ENCODE results near the gene ELF5. TPM values are rescaled to one million over a fixed set of nuclear protein-coding genes. Genes with fewer than 3 reads are reported as not detected.

Gene ELF5
- total RNA-seq, 1 donor = not detected

DNA sequence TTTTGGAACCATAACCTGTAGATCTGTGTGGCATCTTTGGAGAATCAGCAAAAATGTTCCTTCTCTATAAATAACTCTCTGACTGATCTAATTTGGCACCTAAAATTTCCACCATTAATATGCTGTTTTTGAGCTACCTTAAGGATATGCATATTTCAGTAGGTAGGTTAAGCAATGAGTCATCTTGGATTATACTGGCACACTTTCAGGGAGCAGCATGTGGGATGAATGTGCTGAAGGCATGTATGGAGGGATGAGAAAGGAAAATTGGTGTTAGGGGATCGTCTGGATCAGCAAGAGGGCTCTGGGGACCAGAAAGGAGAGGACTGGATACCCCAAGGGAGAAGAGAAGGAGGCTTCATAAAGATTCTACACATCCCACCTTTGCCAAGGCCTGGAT lies 44.6 kb upstream of the ELF5 start:
- TF ChIP-seq, protein P1, sequence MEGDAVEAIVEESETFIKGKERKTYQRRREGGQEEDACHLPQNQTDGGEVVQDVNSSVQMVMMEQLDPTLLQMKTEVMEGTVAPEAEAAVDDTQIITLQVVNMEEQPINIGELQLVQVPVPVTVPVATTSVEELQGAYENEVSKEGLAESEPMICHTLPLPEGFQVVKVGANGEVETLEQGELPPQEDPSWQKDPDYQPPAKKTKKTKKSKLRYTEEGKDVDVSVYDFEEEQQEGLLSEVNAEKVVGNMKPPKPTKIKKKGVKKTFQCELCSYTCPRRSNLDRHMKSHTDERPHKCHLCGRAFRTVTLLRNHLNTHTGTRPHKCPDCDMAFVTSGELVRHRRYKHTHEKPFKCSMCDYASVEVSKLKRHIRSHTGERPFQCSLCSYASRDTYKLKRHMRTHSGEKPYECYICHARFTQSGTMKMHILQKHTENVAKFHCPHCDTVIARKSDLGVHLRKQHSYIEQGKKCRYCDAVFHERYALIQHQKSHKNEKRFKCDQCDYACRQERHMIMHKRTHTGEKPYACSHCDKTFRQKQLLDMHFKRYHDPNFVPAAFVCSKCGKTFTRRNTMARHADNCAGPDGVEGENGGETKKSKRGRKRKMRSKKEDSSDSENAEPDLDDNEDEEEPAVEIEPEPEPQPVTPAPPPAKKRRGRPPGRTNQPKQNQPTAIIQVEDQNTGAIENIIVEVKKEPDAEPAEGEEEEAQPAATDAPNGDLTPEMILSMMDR (IDR thresholded peaks at IDR 0.05; ENCODE audit: extremely low read depth, low read depth, low read length) = no peak
- Histone ChIP-seq H3K4me2 (ENCODE audit: insufficient read depth, low read length) (no peak overlapping the region), H3K4me3 (ENCODE audit: insufficient read depth, low read length) (no peak overlapping the region), H3K79me2 (ENCODE audit: insufficient read depth, low read length) (no peaks in the 10 kb centered on the region), H4K20me1 (ENCODE audit: insufficient read depth, low read length) (no peaks in the 10 kb centered on the region), H3K4me1 (ENCODE audit: insufficient read depth, low read length) (no peaks in the 10 kb centered on the region), H3K36me3 (ENCODE audit: insufficient read depth, low read length) (no peaks in the 10 kb centered on the region), H3K9me3 (ENCODE audit: low read depth, low read length) (no peaks in the 10 kb centered on the region), H3K27ac (ENCODE audit: low read depth, low read length) (no peak overlapping the region), H3K27me3 (ENCODE audit: insufficient read depth, low read length) (peaks cover 50% of the 10 kb centered on the region), H2AFZ (ENCODE audit: low read length) (no peak overlapping the region)
- DNase-seq (ENCODE audit: insufficient read length, low spot score, missing footprints) = no peak

DNA sequence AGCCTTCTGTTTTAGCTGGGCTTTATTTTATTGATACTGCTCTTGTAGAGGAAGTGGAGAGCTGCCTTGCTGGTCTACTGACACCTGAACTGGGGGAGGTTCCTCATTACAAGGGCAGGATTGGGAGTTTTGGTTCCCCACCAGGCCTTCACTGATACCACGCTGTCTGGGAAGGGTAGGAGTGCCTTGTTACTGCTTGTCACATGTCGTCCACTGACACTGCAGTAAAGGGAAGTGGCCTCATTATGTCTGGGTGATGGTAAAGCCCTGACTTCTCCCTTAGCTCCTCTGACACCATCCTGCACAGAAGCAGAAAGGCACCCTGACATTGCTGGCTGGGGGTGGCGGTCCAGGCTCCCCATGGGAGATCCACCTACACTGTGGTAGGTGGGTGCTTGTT lies 38.7 kb upstream of the ELF5 start:
- Histone ChIP-seq H3K36me3 (ENCODE audit: insufficient read depth, low read length) (no peaks in the 10 kb centered on the region), H3K9me3 (ENCODE audit: low read depth, low read length) (no peaks in the 10 kb centered on the region), H4K20me1 (ENCODE audit: insufficient read depth, low read length) (no peaks in the 10 kb centered on the region), H3K27ac (ENCODE audit: low read depth, low read length) (no peak overlapping the region), H3K79me2 (ENCODE audit: insufficient read depth, low read length) (no peaks in the 10 kb centered on the region), H3K4me2 (ENCODE audit: insufficient read depth, low read length) (no peak overlapping the region), H3K27me3 (ENCODE audit: insufficient read depth, low read length) (peaks cover 49% of the 10 kb centered on the region), H2AFZ (ENCODE audit: low read length) (no peak overlapping the region), H3K4me1 (ENCODE audit: insufficient read depth, low read length) (no peaks in the 10 kb centered on the region), H3K4me3 (ENCODE audit: insufficient read depth, low read length) (no peak overlapping the region)
- DNase-seq (ENCODE audit: insufficient read length, low spot score, missing footprints) = no peak
- TF ChIP-seq, protein P1 (IDR thresholded peaks at IDR 0.05; ENCODE audit: extremely low read depth, low read depth, low read length) = no peak

- H3K27ac ChIP-seq (ENCODE audit: low read depth, low read length) = no peak overlapping the region
- no peaks in the 10 kb centered on the region for H3K4me1 ChIP-seq (ENCODE audit: insufficient read depth, low read length)
- no peak overlapping the region for H3K4me2 ChIP-seq (ENCODE audit: insufficient read depth, low read length)
- peaks cover 54% of the 10 kb centered on the region for H3K27me3 ChIP-seq (ENCODE audit: insufficient read depth, low read length)
- no peaks in the 10 kb centered on the region for H3K36me3 ChIP-seq (ENCODE audit: insufficient read depth, low read length)
- H3K79me2 ChIP-seq (ENCODE audit: insufficient read depth, low read length) = no peaks in the 10 kb centered on the region
- DNase-seq (ENCODE audit: insufficient read length, low spot score, missing footprints) = no peak
- TF ChIP-seq, protein P1 (IDR thresholded peaks at IDR 0.05; ENCODE audit: extremely low read depth, low read depth, low read length) = no peak
- no peak overlapping the region for H2AFZ ChIP-seq (ENCODE audit: low read length)
- H3K4me3 ChIP-seq (ENCODE audit: insufficient read depth, low read length) = no peak overlapping the region
- H4K20me1 ChIP-seq (ENCODE audit: insufficient read depth, low read length) = no peaks in the 10 kb centered on the region
- no peaks in the 10 kb centered on the region for H3K9me3 ChIP-seq (ENCODE audit: low read depth, low read length)
These were observed 35.7 kb upstream of the ELF5 start for GRCh38 chr11:34549271-34549670.

DNA sequence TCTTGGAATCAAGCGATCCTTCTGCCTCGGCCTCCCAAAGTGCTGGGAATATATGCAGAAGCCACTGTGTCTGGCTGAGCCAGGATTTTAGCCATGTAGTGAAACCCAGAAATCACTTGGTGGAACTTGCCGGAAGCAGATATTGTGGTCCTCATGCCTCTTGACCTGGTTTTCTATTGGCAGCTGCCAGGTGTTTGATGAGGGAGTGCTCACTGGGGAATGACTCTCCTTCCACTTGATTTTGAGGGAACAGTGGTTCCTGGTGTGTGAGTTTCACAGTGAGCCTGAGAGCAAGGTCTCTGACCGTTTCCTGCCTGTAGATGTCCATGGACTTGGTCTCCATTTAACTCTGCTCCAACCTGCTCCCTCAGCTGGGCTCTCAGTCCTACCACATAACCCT lies 34.7 kb upstream of the ELF5 start:
- DNase-seq (ENCODE audit: insufficient read length, low spot score, missing footprints) = no peak
- Histone ChIP-seq H3K79me2 (ENCODE audit: insufficient read depth, low read length) (no peaks in the 10 kb centered on the region), H2AFZ (ENCODE audit: low read length) (no peak overlapping the region), H3K4me1 (ENCODE audit: insufficient read depth, low read length) (no peaks in the 10 kb centered on the region), H3K4me2 (ENCODE audit: insufficient read depth, low read length) (no peak overlapping the region), H3K27me3 (ENCODE audit: insufficient read depth, low read length) (peaks cover 50% of the 10 kb centered on the region), H3K36me3 (ENCODE audit: insufficient read depth, low read length) (no peaks in the 10 kb centered on the region), H3K27ac (ENCODE audit: low read depth, low read length) (no peak overlapping the region), H4K20me1 (ENCODE audit: insufficient read depth, low read length) (no peaks in the 10 kb centered on the region), H3K4me3 (ENCODE audit: insufficient read depth, low read length) (no peak overlapping the region), H3K9me3 (ENCODE audit: low read depth, low read length) (no peaks in the 10 kb centered on the region)
- TF ChIP-seq, protein P1 (IDR thresholded peaks at IDR 0.05; ENCODE audit: extremely low read depth, low read depth, low read length) = no peak
